Prostate gland (tissue), 2 donors: ENCODE measurements around the gene ADIPOR2.

Experiments
- POLR2A ChIP-seq: fragments of 450-650 bp; IDR thresholded peaks from one replicate; pipeline ENCODE4 v1.6.1; 2016; ENCODE audit warnings: antibody characterized with exemption, mild to moderate bottlenecking
- POLR2AphosphoS5 ChIP-seq: sonication (generic); formaldehyde crosslinking; IDR thresholded peaks from one replicate; pipeline ENCODE4 v1.6.1; 2017; ENCODE audit warnings: antibody characterized with exemption
- TF ChIP-seq, protein P1 (sequence below), 4 experiments: fragments of 200-600 bp in 2 of 4; fragments of 450-650 bp in 2 of 4; sonication (generic) in 2 of 4; IDR thresholded peaks; 1 replicate in 3 of 4; 2 replicates in 1 of 4; pipeline ENCODE4 v1.5.1; 2016 to 2019; ENCODE audit warnings: antibody characterized with exemption in 4 of 4, mild to moderate bottlenecking in 2 of 4, moderate library complexity in 2 of 4

DNA sequence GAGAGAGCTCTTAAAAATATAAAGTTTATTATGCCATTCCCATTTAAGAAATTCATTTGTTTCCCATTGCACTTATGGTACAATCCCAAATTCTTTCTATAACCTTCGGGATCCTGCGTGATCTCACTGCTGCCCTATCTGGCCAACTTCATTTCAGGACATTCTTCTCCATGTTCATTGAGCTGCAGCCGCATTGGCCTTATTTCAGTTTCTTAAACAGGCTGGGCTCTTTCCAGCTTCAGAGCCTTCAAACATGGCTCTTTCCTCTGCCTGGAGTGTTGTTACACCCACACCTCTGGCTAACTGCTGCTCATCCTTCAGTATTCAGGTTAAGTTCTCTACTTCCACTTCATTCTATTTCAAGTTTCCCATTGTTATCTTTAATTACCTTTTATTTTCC, 71.0 kb downstream of the ADIPOR2 start:
- TF ChIP-seq, protein P1, sequence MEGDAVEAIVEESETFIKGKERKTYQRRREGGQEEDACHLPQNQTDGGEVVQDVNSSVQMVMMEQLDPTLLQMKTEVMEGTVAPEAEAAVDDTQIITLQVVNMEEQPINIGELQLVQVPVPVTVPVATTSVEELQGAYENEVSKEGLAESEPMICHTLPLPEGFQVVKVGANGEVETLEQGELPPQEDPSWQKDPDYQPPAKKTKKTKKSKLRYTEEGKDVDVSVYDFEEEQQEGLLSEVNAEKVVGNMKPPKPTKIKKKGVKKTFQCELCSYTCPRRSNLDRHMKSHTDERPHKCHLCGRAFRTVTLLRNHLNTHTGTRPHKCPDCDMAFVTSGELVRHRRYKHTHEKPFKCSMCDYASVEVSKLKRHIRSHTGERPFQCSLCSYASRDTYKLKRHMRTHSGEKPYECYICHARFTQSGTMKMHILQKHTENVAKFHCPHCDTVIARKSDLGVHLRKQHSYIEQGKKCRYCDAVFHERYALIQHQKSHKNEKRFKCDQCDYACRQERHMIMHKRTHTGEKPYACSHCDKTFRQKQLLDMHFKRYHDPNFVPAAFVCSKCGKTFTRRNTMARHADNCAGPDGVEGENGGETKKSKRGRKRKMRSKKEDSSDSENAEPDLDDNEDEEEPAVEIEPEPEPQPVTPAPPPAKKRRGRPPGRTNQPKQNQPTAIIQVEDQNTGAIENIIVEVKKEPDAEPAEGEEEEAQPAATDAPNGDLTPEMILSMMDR (IDR thresholded peaks at IDR 0.05) = no peak
- TF ChIP-seq POLR2AphosphoS5 = no peak
- TF ChIP-seq POLR2A = no peak
